Parathyroid adenoma (tissue), 2 donors: ENCODE results near the gene HMOX2.

ENCODE experiments used
- H2AFZ ChIP-seq: fragments of 300-600 bp; sonication (generic); one replicate; pipeline ENCODE4 v1.7.0; 2017; ENCODE audit warnings: antibody characterized with exemption, mild to moderate bottlenecking
- H3K27ac ChIP-seq: fragments of 300-600 bp; sonication (generic); one replicate; pipeline ENCODE4 v1.7.0; 2017
- H3K27me3 ChIP-seq: fragments of 300-600 bp; sonication (generic); one replicate; pipeline ENCODE4 v1.7.0; 2017; ENCODE audit warnings: low read length; ENCODE audit not compliant: control insufficient read depth, insufficient read depth
- H3K36me3 ChIP-seq: fragments of 300-600 bp; sonication (generic); one replicate; pipeline ENCODE4 v1.7.0; 2017; ENCODE audit warnings: low read length; ENCODE audit not compliant: control insufficient read depth, insufficient read depth
- H3K4me1 ChIP-seq: fragments of 300-600 bp; sonication (generic); one replicate; pipeline ENCODE4 v1.7.0; 2017; ENCODE audit warnings: control low read depth
- H3K4me2 ChIP-seq: fragments of 300-600 bp; sonication (generic); one replicate; pipeline ENCODE4 v1.7.0; 2017; ENCODE audit warnings: low read length
- H3K4me3 ChIP-seq: fragments of 300-600 bp; sonication (generic); one replicate; pipeline ENCODE4 v1.7.0; 2017; ENCODE audit warnings: low read depth, low read length
- H3K79me2 ChIP-seq: fragments of 300-600 bp; sonication (generic); one replicate; pipeline ENCODE4 v1.7.0; 2017; ENCODE audit warnings: control low read depth
- H3K9ac ChIP-seq: fragments of 300-600 bp; sonication (generic); one replicate; pipeline ENCODE4 v1.7.0; 2017; ENCODE audit warnings: mild to moderate bottlenecking
- H3K9me3 ChIP-seq: fragments of 300-600 bp; sonication (generic); one replicate; pipeline ENCODE4 v1.7.0; 2017; ENCODE audit warnings: low read length; ENCODE audit not compliant: control insufficient read depth
- CTCF ChIP-seq: fragments of 300-600 bp; sonication (generic); IDR thresholded peaks from one replicate; pipeline ENCODE4 v1.7.0; 2017; ENCODE audit warnings: antibody characterized with exemption, mild to moderate bottlenecking
- donor health status: primary hyperparathyroidism.

The HMOX2 gene

GRCh38 chr16:4481526-4481925 lies 5.3 kb downstream of the HMOX2 start:
- Histone ChIP-seq H3K79me2 (peaks cover 29% of the 10 kb centered on the region), H2AFZ (peak overlapping the region; percentile 16), H3K4me2 (no peak overlapping the region), H3K27ac (peak overlapping the region; percentile 80), H3K36me3 (no peaks in the 10 kb centered on the region), H3K9ac (peak overlapping the region; percentile 14), H3K4me3 (no peak overlapping the region), H3K27me3 (no peaks in the 10 kb centered on the region), H3K9me3 (no peaks in the 10 kb centered on the region), H3K4me1 (peaks cover 14% of the 10 kb centered on the region)
- TF ChIP-seq CTCF: no peak

GRCh38 chr16:4481963-4482362 lies 5.8 kb downstream of the HMOX2 start:
- peak overlapping the region; percentile 14 for H3K9ac ChIP-seq

GRCh38 chr16:4486126-4486893 lies 10.1 kb downstream of the HMOX2 start:
- TF ChIP-seq CTCF: no peak
- no peak overlapping the region for H2AFZ ChIP-seq
- H3K4me1 ChIP-seq: peaks cover 13% of the 10 kb centered on the region
- no peaks in the 10 kb centered on the region for H3K36me3 ChIP-seq
- H3K79me2 ChIP-seq: peaks cover 51% of the 10 kb centered on the region
- H3K9me3 ChIP-seq: no peaks in the 10 kb centered on the region
- no peak overlapping the region for H3K4me3 ChIP-seq
- no peak overlapping the region for H3K9ac ChIP-seq
- no peaks in the 10 kb centered on the region for H3K27me3 ChIP-seq
- H3K27ac ChIP-seq: peak overlapping the region; percentile 39
- H3K4me2 ChIP-seq: no peak overlapping the region

More at GRCh38 chr16:4481963-4482362, 5.8 kb downstream of the HMOX2 start:
- Histone ChIP-seq H2AFZ (peak overlapping the region; percentile 16), H3K27ac (peak overlapping the region; percentile 80), H3K4me3 (no peak overlapping the region), H3K79me2 (peaks cover 28% of the 10 kb centered on the region), H3K9me3 (no peaks in the 10 kb centered on the region), H3K4me2 (no peak overlapping the region), H3K27me3 (no peaks in the 10 kb centered on the region), H3K4me1 (peaks cover 14% of the 10 kb centered on the region), H3K36me3 (no peaks in the 10 kb centered on the region)
- no peak for TF ChIP-seq CTCF

- no peak for TF ChIP-seq CTCF
- H3K27ac ChIP-seq: no peak overlapping the region
- H3K79me2 ChIP-seq: peaks cover 60% of the 10 kb centered on the region
- no peak overlapping the region for H3K9ac ChIP-seq
- H3K27me3 ChIP-seq: no peaks in the 10 kb centered on the region
- no peaks in the 10 kb centered on the region for H3K36me3 ChIP-seq
- H3K4me1 ChIP-seq: no peaks in the 10 kb centered on the region
- no peak overlapping the region for H3K4me3 ChIP-seq
- no peak overlapping the region for H3K4me2 ChIP-seq
- no peaks in the 10 kb centered on the region for H3K9me3 ChIP-seq
- no peak overlapping the region for H2AFZ ChIP-seq
These were observed 11.8 kb downstream of the HMOX2 start for GRCh38 chr16:4487955-4488498.
